NCI-H1092 treated with DMSO at 0.1 percent for 48 hours (cell line): Measurements from ENCODE around the gene B3GNT3.
"Not testable (repeated sequence)": the region's sequence is repeated elsewhere in the genome, so short reads cannot be mapped to it uniquely, and the experiment has no call there.

Source experiments
- DNase-seq: peaks from one replicate; lab custom pipeline; 2025; lab: John Stamatoyannopoulos, UW

The B3GNT3 gene

GRCh38 chr19:17796838-17797423 lies 2.0 kb downstream of the B3GNT3 start:
- DNase-seq = no peak

GRCh38 chr19:17797424-17798201 lies 2.7 kb downstream of the B3GNT3 start:
- DNase-seq = no peak

DNA sequence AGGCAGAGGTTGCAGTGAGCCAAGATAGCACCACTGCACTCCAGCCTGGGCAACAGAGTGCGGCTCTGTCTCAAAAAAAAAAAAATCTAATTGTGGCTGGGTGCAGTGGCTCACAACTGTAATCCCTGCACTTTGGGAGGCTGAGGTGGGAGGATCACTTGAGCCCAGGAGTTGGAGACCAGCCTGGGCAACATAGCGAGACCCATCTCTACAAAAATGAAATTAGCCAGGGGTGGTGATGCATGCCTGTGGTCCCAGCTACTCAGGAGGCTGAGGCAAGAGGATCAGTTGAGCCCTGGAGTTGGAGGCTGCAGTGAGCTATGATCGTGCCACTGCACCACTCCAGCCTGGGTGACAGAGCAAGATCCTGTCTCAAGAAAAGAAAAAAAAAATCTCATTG lies 3.7 kb downstream of the B3GNT3 start:
- not testable (repeated sequence) for DNase-seq

GRCh38 chr19:17802137-17802858 lies 7.4 kb downstream of the B3GNT3 start:
- DNase-seq = no peak

DNA sequence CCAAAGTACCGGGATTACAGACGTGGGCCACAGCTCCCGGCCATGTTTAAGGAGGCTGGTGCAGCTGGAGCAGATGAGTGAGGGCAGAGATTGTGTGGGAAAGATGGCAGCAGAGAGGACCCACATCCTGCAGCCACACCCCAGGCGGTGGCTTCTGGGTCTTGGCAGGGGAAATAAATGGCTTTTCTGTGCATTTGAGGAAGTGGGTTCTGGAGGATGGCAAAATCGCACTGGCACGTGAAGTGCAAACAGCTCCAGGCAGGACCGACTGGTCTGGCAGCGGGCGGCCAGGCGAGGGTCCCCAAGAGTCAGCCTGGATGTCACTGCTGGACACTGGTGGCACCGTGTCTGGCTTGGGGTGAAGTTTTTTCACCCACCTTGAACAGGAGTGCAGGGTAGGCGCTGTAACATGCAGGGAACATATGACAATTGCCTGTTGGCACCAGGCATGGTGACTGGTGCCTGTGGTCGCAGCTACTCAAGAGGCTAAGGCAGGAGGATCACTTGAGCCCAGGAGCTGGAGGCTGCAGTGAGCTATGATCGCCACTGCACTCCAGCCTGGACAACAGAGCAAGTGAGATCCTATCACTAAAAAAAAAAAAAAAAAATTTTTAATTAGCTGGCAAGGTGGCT lies 8.4 kb downstream of the B3GNT3 start:
- DNase-seq = no peak

DNA sequence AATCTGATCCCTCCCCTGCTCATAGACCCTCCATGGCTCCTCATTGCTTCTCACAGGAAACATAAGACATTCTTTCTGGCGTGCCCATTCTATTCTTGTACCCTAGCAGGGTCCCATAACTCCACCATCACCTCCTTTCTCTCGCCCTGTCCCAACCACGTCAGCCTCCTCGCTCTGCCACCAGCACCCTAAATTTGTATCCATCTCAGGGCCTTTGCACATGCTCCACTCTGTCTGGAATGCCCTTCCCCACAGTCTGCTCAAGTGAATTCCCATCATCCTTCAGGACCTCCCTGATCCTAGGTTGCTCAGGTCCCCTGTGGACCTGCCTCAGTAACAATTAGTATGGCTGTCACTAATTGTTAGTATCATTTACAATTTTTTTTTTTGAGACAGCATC lies 10.5 kb downstream of the B3GNT3 start:
- no peak for DNase-seq

- DNase-seq = no peak
These were observed 12.0 kb downstream of the B3GNT3 start for GRCh38 chr19:17806945-17807344.

- DNase-seq = no peak
These were observed 12.9 kb downstream of the B3GNT3 start for GRCh38 chr19:17807731-17808316.

- no peak for DNase-seq
These were observed 16.2 kb downstream of the B3GNT3 start for GRCh38 chr19:17811103-17811502.

- no peak for DNase-seq
These were observed 16.7 kb downstream of the B3GNT3 start for GRCh38 chr19:17811681-17812080.

- no peak for DNase-seq
These were observed 17.2 kb downstream of the B3GNT3 start for GRCh38 chr19:17812099-17812498.

- DNase-seq = no peak
These were observed 22.9 kb downstream of the B3GNT3 start for GRCh38 chr19:17817668-17818363.

DNA sequence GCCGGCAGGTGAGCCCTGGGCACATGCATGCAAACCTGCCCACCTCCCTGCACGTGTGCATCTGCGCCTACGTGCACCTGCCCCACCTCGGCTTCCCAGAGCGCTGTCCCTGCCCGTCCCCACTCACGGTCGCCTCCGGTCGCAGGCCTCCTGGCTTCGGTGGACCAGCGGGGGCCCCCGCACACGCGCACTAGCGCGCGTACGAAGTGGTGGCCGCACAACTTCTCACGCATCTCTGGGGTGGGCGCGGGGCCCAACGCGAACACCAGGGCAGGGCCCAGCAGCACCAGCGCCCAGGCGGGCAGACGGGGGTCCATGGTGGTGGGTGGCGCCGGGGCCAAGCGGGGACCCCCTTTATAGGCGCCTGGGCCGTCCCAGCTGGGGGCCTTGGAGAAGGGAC lies 26.3 kb downstream of the B3GNT3 start, which contains the start of gene INSL3:
Gene INSL3 (minus strand): TSS at position 330 of the 400 bp plus-strand sequence. CDS start 13 bp downstream, at position 317.
- DNase-seq = no peak

- DNase-seq = no peak
These were observed 29.4 kb downstream of the B3GNT3 start for GRCh38 chr19:17824339-17824738.

DNA sequence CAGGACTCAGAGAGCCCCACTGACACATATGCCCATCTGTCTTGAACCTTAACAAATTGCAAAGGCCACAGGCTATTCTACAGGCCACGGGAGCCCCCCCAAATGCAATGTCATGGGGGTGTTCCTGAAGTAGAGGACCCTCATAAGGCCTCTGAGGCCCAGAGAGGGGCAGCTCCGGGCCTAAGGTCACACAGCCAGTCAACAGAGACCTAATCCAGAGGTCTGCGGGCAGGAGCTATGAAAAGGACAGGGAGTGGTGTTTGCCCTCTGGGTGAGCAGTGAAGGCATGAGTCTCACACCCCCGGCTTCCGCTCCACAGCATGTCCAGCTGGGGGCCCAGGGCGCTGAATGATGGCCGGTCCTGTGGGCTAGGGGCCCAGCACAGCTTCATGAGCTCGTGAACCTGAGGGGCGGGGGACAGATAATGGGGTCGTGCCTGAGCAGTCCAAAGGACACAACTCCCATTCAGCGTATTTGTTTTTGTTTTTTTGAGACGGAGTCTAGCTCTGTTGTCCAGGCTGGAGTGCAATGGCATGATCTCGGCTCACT lies 31.6 kb downstream of the B3GNT3 start:
- no peak for DNase-seq

DNA sequence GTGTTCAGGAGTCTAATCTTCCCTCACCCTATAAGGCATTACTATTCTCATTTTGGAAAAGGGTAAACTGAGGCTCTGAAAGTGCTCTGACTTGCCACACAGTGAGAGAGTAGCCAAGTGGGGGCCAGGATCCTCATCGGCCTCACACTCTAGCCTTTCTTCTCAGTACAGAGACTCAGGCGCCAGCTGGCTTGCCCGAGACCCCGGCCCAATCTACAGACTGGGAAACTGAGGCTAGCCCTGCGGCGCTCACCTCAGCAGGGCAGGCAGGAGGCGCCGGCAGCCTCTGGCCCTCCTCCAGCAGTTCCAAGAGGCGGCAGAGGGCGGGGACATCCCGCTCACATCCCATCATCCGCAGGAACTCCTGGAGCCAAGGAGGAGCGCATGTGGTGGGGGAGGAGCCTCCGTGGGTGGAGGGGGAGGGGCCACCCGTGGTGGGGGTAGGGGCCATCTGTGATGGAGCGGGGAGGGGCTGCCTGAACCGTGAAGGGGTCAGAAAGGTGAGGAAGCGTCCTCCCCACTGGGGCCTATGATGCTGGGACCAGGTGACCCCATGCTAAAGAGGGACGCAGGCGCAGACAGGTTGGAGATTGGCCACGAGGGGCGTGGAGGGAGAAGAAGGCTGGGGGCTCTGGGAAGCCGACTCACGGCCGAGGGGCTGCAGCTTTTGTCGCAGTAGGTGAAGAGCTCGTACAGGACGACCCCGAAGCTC lies 35.1 kb downstream of the B3GNT3 start:
- DNase-seq = peak; percentile 39

DNA sequence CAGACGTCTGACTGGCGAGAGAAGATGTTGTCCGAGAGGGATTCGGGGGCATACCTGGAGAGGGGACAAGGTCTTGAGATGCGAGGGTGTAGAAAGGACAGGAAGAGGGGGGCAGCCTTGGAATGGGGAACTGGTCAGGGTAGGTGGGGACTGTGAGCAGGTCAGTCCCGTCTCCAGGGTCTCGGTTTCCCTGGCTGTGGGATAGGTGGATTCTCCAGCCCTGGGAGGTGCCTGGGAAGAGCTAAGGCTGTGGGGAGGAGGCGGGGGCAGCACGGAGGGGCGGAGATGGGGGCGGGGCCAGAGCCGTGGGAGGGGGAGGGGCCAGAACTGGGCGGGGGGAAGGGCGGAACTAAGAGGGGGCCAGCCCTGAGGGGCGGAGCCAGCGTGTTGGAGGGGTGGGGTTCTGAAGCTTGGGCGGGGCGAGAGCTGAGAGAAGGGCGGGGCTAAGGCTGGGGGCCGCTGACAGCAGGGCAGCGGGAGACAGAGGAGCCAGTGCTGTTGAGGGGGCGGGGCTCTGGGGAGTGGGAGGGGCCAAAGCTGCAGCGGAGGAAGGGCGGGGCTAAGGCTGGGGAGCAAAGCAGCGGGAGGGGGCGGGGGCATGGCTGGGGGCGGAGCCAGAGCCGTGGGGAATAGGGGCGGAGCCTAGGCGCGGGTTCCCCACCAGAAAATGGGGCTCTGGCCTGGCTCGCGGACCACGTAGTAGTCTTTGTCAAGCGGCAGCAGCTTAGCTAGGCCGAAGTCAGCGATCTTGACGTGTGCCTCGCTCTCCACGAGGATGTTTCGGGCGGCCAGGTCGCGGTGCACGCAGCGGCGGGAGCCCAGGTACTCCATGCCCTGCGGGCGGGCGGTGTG lies 35.9 kb downstream of the B3GNT3 start:
- DNase-seq = peak; percentile 70

DNA sequence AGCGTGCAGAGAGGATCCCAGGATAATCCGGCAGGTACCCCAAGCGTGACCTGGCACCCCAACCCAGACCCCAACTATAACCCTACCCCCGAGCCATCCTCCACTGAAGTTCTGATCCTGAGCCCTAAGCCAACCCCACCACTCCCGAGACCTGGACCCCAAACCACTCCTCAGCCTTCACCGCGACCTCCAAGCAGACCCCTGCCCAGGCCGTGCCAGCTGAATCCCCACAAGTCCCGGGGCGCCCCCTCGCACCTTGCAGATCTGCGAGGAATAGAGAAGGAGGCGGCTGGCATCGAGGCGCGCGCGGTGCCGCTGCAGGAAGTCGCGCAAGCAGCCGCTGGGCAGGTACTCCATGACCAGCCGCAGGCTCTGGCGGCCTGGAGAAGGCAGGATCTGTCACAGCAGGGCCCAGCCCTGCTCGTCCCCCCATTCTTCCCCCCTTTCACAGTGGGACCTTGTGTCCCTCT lies 36.5 kb downstream of the B3GNT3 start:
- no peak for DNase-seq

GRCh38 chr19:17832443-17833208 lies 37.7 kb downstream of the B3GNT3 start:
- no peak for DNase-seq
